ENCODE data around the gene TMPRSS3.

GRCh38 chr21:42419845-42420244 is 24.0 kb upstream of the TMPRSS3 start:
- TF ChIP-seq ZFX (IDR thresholded peaks at IDR 0.05) (no peak), CTCF (conservative IDR thresholded peaks at IDR 0.05) (no peak)
